SK-N-SH (cell line): ENCODE results near the gene UMOD. TPM values are rescaled to one million over a fixed set of nuclear protein-coding genes. Genes with fewer than 3 reads are reported as not detected.

Experiments used
- CTCF ChIA-PET: fragments of 300-600, 350-600 bp; formaldehyde crosslinking; extraction: SDS; loops from one replicate; lab custom pipeline; 2021; lab: Yijun Ruan, JAX
- POLR2A ChIA-PET: fragments of 350-600 bp; sonication (Branson Sonifier 250); formaldehyde crosslinking; extraction: SDS; loops from one replicate; lab custom pipeline; 2020; ENCODE audit warnings: antibody characterized with exemption, inconsistent platforms; lab: Yijun Ruan, JAX
- DNase-seq: peaks from one replicate; pipeline ENCODE4 v3.0.0; 2012
- H2AFZ ChIP-seq: fragments of 200-600 bp; sonication (generic); 2 replicates; pipeline ENCODE4 v1.8.1; 2016; ENCODE audit warnings: antibody characterized with exemption, mild to moderate bottlenecking, low read depth
- H3F3A ChIP-seq: fragments of 200-600 bp; sonication (generic); replicated peaks from 2 replicates; pipeline ENCODE3; 2016; ENCODE audit warnings: antibody characterized with exemption, mild to moderate bottlenecking; ENCODE audit not compliant: insufficient read depth
- H3K27ac ChIP-seq, 2 experiments: fragments of 200-500 bp in 1 of 2; fragments of 200-600 bp in 1 of 2; sonication (Bioruptor generic) in 1 of 2; sonication (generic), shearing (Covaris generic) in 1 of 2; 2 replicates each; pipeline versions ENCODE4 v1.5.1 to v1.6.1; 2014 to 2016; ENCODE audit warnings: low read depth in 2 of 2, inconsistent platforms in 1 of 2, low read length in 1 of 2, mild to moderate bottlenecking in 1 of 2, mixed read lengths in 1 of 2
- H3K27me3 ChIP-seq: fragments of 200-600 bp; sonication (generic), shearing (Covaris generic); 2 replicates; pipeline ENCODE4 v1.6.1; 2016; ENCODE audit warnings: mixed run types; ENCODE audit not compliant: insufficient read depth
- H3K36me3 ChIP-seq, 2 experiments: fragments of 200-500 bp in 1 of 2; fragments of 200-600 bp in 1 of 2; sonication (Bioruptor generic) in 1 of 2; sonication (generic) in 1 of 2; replicated peaks in 1 of 2; 2 replicates each; pipeline versions ENCODE3 to v1.5.1; 2014 to 2016; ENCODE audit warnings: low read length in 1 of 2, mild to moderate bottlenecking in 1 of 2; ENCODE audit not compliant: insufficient read depth in 2 of 2, control insufficient read depth in 1 of 2
- H3K4me1 ChIP-seq, 2 experiments: fragments of 200-500 bp in 1 of 2; fragments of 200-600 bp in 1 of 2; sonication (Bioruptor generic) in 1 of 2; sonication (generic), shearing (Covaris generic) in 1 of 2; 2 replicates each; pipeline versions ENCODE4 v1.5.1 to v1.6.1; 2014 to 2016; ENCODE audit warnings: low read depth in 1 of 2, low read length in 1 of 2, mixed run types in 1 of 2; ENCODE audit not compliant: insufficient read depth in 2 of 2, control insufficient read depth in 1 of 2
- H3K4me2 ChIP-seq: fragments of 200-600 bp; sonication (generic), shearing (Covaris generic); 2 replicates; pipeline ENCODE4 v1.6.1; 2017; ENCODE audit warnings: mixed run types
- H3K4me3 ChIP-seq, 2 experiments: fragments of 200-500 bp in 1 of 2; fragments of 200-600 bp in 1 of 2; sonication (Bioruptor generic) in 1 of 2; sonication (generic), shearing (Covaris generic) in 1 of 2; 2 replicates each; pipeline versions ENCODE4 v1.5.1 to v1.8.1; 2014 to 2016; ENCODE audit warnings: low read depth in 2 of 2, inconsistent platforms in 1 of 2, low read length in 1 of 2, mild to moderate bottlenecking in 1 of 2, mixed read lengths in 1 of 2, moderate library complexity in 1 of 2
- H3K79me2 ChIP-seq: fragments of 200-600 bp; sonication (generic); 2 replicates; pipeline ENCODE4 v1.8.1; 2017; ENCODE audit warnings: mild to moderate bottlenecking; ENCODE audit not compliant: insufficient read depth
- H3K9ac ChIP-seq: fragments of 200-600 bp; sonication (generic); 2 replicates; pipeline ENCODE4 v1.6.1; 2017; ENCODE audit warnings: mixed run types
- H3K9me2 ChIP-seq: fragments of 200-600 bp; sonication (generic); 2 replicates; pipeline ENCODE4 v1.6.1; 2017; ENCODE audit warnings: mixed run types
- H3K9me3 ChIP-seq: fragments of 200-600 bp; sonication (generic); 2 replicates; pipeline ENCODE4 v1.6.1; 2017; ENCODE audit warnings: mixed run types, mild to moderate bottlenecking, moderate library complexity
- H4K20me1 ChIP-seq: fragments of 200-600 bp; sonication (generic); 2 replicates; pipeline ENCODE4 v1.6.1; 2017; ENCODE audit warnings: mild to moderate bottlenecking, mixed run types; ENCODE audit not compliant: insufficient read depth
- EP300 ChIP-seq, 2 experiments: IDR thresholded peaks; 2 replicates each; pipeline versions ENCODE4 v1.4.0 to v1.6.1; 2012; ENCODE audit warnings: borderline replicate concordance in 1 of 2, low read depth in 1 of 2, low read length in 1 of 2
- GATA2 ChIP-seq: sonication (generic); formaldehyde crosslinking; IDR thresholded peaks from 2 replicates; pipeline ENCODE4 v1.5.0; 2020; ENCODE audit warnings: mild to moderate bottlenecking, missing genetic modification reagents
- IRF3 ChIP-seq: fragments of 150-350 bp; IDR thresholded peaks from 2 replicates; pipeline ENCODE4 v1.6.1; 2016; ENCODE audit warnings: mild to moderate bottlenecking, low read depth, low read length
- MXI1 ChIP-seq: IDR thresholded peaks from 2 replicates; pipeline ENCODE4 v1.6.1; 2012; ENCODE audit warnings: mild to moderate bottlenecking, low read depth, low read length, improper control_type of control experiment
- PBX3 ChIP-seq: IDR thresholded peaks from 2 replicates; pipeline ENCODE4; 2012
- RAD21 ChIP-seq: IDR thresholded peaks from 2 replicates; pipeline ENCODE4 v1.6.1; 2012; ENCODE audit warnings: mild to moderate bottlenecking, low read length
- TCF12 ChIP-seq: IDR thresholded peaks from 2 replicates; pipeline ENCODE4 v1.4.0; 2012
- YY1 ChIP-seq: IDR thresholded peaks from 2 replicates; pipeline ENCODE4 v1.4.0; 2012; ENCODE audit warnings: low read depth, mild to moderate bottlenecking
- WGBS: methylation state at CpG from one replicate; pipeline ENCODE4 v1.1.6; 2017; ENCODE audit warnings: low lambda C conversion rate; 5-methylcytosine and 5-hydroxymethylcytosine counted together
- polyA plus RNA-seq, 3 experiments: library from polyadenylated mRNA; depleted of rRNA; stranded (reverse); fragments of >200 nt; gene quantifications; 2 replicates each; pipeline ENCODE4 v1.2.3, GENCODE V29; 2012

UMOD gene
- polyA plus RNA-seq, 1 of the 3 experiments (the other 2 are of a cell fraction), result not detected

- Histone ChIP-seq H3F3A (no peaks in the 10 kb centered on the region), H3K9me2 (no peaks in the 10 kb centered on the region), H3K27ac (no peak overlapping the region)
- TF ChIP-seq GATA2 (CRISPR knock-in tag), result no peak
- no peak for TF ChIP-seq YY1
- TF ChIP-seq, all 33 proteins: peak for 0
- no peaks in the 10 kb centered on the region for H4K20me1 ChIP-seq
- WGBS, result 22% methylated on average over 18 of the region's 77 CpGs
- H3K4me3 ChIP-seq, result no peak overlapping the region
- H3K9me3 ChIP-seq, result no peaks in the 10 kb centered on the region
- peak; percentile 39 for DNase-seq
- no peaks in the 10 kb centered on the region for H3K36me3 ChIP-seq
- no peak overlapping the region for H3K9ac ChIP-seq
- H2AFZ ChIP-seq, result no peak overlapping the region
- no peaks in the 10 kb centered on the region; the same call in 1 of the 2 replicates for H3K27me3 ChIP-seq
- no peak overlapping the region for H3K4me2 ChIP-seq
- ChIA-PET CTCF (interaction anchor here (0.6 to 1.2 kb wide), 3 partner anchors 17 to 441 kb away, joined by 3 to 4 read pairs (median 3); no protein-coding TSS in a partner anchor), POLR2A (no interaction called here)
- no peaks in the 10 kb centered on the region for H3K79me2 ChIP-seq
- no peaks in the 10 kb centered on the region; a peak in 1 of 4 replicates for H3K4me1 ChIP-seq
Observed at GRCh38 chr16:20348365-20349185, 3.9 kb downstream of the UMOD start.

DNA sequence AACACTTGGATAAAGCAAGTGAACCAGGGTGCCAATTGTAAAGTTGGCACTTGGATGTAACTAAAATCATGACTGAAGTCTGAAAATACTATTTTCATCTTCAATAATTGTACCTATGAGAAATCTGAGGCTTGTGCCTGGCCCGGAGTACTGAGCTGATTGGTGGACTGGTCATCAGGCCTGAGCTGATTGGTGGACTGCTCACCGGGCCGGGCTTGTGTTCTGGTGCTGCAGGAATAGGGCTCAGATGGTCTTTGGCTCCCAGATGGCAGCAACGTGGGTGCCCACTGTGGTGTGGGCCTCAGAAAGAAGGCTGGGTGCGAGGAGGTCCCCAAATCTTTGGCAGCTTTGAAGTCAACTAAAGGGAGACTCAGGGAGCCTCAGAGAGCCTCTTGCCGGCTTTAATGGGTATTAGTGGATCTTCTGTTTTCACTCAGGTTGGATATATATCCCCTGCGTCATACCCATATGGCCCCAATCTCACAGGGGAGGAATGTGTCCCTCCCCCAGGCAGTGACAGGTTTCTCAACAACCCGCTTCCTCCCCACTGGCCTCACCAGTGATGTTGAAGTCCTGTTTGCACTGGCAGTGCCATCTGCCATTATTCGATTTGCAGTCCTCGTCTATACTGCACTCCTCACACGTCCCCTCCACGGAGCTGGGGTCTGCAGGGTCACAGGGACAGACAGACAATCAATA lies 4.7 kb downstream of the UMOD start:
- no peaks in the 10 kb centered on the region for H3K36me3 ChIP-seq
- H3K79me2 ChIP-seq, result no peaks in the 10 kb centered on the region
- ChIA-PET CTCF (no interaction called here), POLR2A (no interaction called here)
- H3K4me2 ChIP-seq, result no peak overlapping the region
- H3K27me3 ChIP-seq, result no peaks in the 10 kb centered on the region; the same call in 1 of the 2 replicates
- H4K20me1 ChIP-seq, result no peaks in the 10 kb centered on the region
- DNase-seq, result no peak
- no peak overlapping the region for H2AFZ ChIP-seq
- 17% methylated on average over 11 of the region's 12 CpGs for WGBS
- H3K9me2 ChIP-seq, result no peaks in the 10 kb centered on the region
- no peak overlapping the region for H3K27ac ChIP-seq
- H3K9me3 ChIP-seq, result no peaks in the 10 kb centered on the region
- no peak for TF ChIP-seq PBX3
- no peak for TF ChIP-seq RAD21
- TF ChIP-seq IRF3, result no peak
- TF ChIP-seq EP300 (IDR thresholded peaks at IDR 0.05; ENCODE audit: borderline replicate concordance in 1 of 2, low read depth in 1 of 2, low read length in 1 of 2), result no peak
- no peak for TF ChIP-seq MXI1
- TF ChIP-seq TCF12, result no peak
- no peak overlapping the region for H3K9ac ChIP-seq
- no peak overlapping the region for H3K4me3 ChIP-seq
- H3K4me1 ChIP-seq, result no peaks in the 10 kb centered on the region; a peak in 1 of 4 replicates
- H3F3A ChIP-seq, result no peaks in the 10 kb centered on the region
